ENCODE results near the gene WASHC4. TPM values are rescaled to one million over a fixed set of nuclear protein-coding genes. Genes with fewer than 3 reads are reported as not detected.

The WASHC4 gene
- total and polyA plus RNA-seq, 10 of the 15 experiments (the other 5 are each of a cell fraction or from before 2014, with no cell fraction given): 16.0 to 50.6 (median 34.0) TPM

- POLR2A ChIA-PET: no interaction called here
- WGBS (ENCODE audit: insufficient coverage, insufficient replicate concordance, low lambda C conversion rate, missing lambda C conversion rate): 44% methylated on average over 1 of the region's 1 CpG
Measured at GRCh38 chr12:105099356-105099755, 8.2 kb upstream of the WASHC4 start.

GRCh38 chr12:105100207-105100985, 7.1 kb upstream of the WASHC4 start:
- in situ Hi-C loops (cut with MboI) (no loop called here), intact Hi-C loops (cut with micrococcal nuclease; ENCODE audit: unreplicated experiment) (loop anchor here (10.0 kb wide), 1 partner anchor 636 kb away; no protein-coding TSS in a partner anchor)
- H3K4me3 ChIP-seq: no peak overlapping the region
- no peak overlapping the region for H3K27ac ChIP-seq (ENCODE audit: control insufficient read depth, insufficient read depth)
- DNase-seq (ENCODE audit: low read depth, low spot score) (no peak), FAIRE-seq (no peak), ATAC-seq (peak; percentile 20; the same call in 1 of the 3 replicates)
- ChIA-PET RAD21 (ENCODE audit: unreplicated experiment) (interaction anchor here (0.7 to 0.9 kb wide), 2 partner anchors 468 to 719 kb away, joined by 3 read pairs; no protein-coding TSS in a partner anchor), CTCF (no interaction called here), SMC1A (ENCODE audit: uncharacterized antibody, unreplicated experiment) (interaction anchor here (0.9 to 1.2 kb wide), 2 partner anchors 8 to 21 kb away, joined by 3 to 4 read pairs; no protein-coding TSS in a partner anchor), POLR2A (no interaction called here)
- no peak overlapping the region for H2AFZ ChIP-seq (ENCODE audit: control insufficient read depth, low read depth, low read length)
- no peaks in the 10 kb centered on the region; the same call in 2 of the 3 replicates for H3K9me3 ChIP-seq (replicated peaks; ENCODE audit: control insufficient read depth, insufficient read depth, low read length)
- TF ChIP-seq MTA2 (IDR thresholded peaks at IDR 0.05; ENCODE audit: low read depth) (no peak), NFIC (IDR thresholded peaks at IDR 0.05; ENCODE audit: low read depth, low read length) (no peak), ATF3 (IDR thresholded peaks at IDR 0.05; ENCODE audit: borderline replicate concordance, extremely low read depth, low read depth, low read length) (no peak), CREB1 (IDR thresholded peaks at IDR 0.05; ENCODE audit: low read depth) (no peak), RAD51 (IDR thresholded peaks at IDR 0.05) (no peak), CHD2 (IDR thresholded peaks at IDR 0.05; ENCODE audit: borderline replicate concordance, low read depth, low read length) (no peak), TARDBP (IDR thresholded peaks at IDR 0.05; ENCODE audit: borderline replicate concordance) (no peak), ZNF24 (IDR thresholded peaks at IDR 0.05) (no peak), ZNF207 (IDR thresholded peaks at IDR 0.05; ENCODE audit: borderline replicate concordance) (no peak)
- WGBS (ENCODE audit: insufficient coverage, insufficient replicate concordance, low lambda C conversion rate, missing lambda C conversion rate): 81% methylated on average over 7 of the region's 7 CpGs
- H3K79me2 ChIP-seq (ENCODE audit: control insufficient read depth, insufficient read depth, low read length): no peaks in the 10 kb centered on the region
- H3K36me3 ChIP-seq (ENCODE audit: control insufficient read depth in 2 of 2, insufficient read depth in 2 of 2, low read length in 1 of 2): no peaks in the 10 kb centered on the region
- H3K9ac ChIP-seq (ENCODE audit: control insufficient read depth, insufficient read depth, low read length): no peak overlapping the region
- H3K4me1 ChIP-seq (ENCODE audit: control insufficient read depth, insufficient read depth, low read length): no peaks in the 10 kb centered on the region
- no peaks in the 10 kb centered on the region for H3K27me3 ChIP-seq (replicated peaks in 1 of 2; ENCODE audit: control insufficient read depth in 2 of 2, insufficient read depth in 2 of 2, low read length in 1 of 2)
- BruUV-seq (replicated peaks): no TSS peak
- no peak overlapping the region for H3K4me2 ChIP-seq (ENCODE audit: control insufficient read depth, insufficient read depth)
- H4K20me1 ChIP-seq (ENCODE audit: control insufficient read depth, insufficient read depth): no peaks in the 10 kb centered on the region

More at GRCh38 chr12:105099356-105099755, 8.2 kb upstream of the WASHC4 start:
- FAIRE-seq (no peak), ATAC-seq (no peak), DNase-seq (ENCODE audit: low read depth, low spot score) (no peak)
- H3K9me3 ChIP-seq (replicated peaks; ENCODE audit: control insufficient read depth, insufficient read depth, low read length): no peaks in the 10 kb centered on the region; the same call in 2 of the 3 replicates
- in situ Hi-C loops (cut with MboI): no loop called here
- no peak overlapping the region for H3K4me2 ChIP-seq (ENCODE audit: control insufficient read depth, insufficient read depth)
- SMC1A ChIA-PET (ENCODE audit: uncharacterized antibody, unreplicated experiment): no interaction called here
- H3K9ac ChIP-seq (ENCODE audit: control insufficient read depth, insufficient read depth, low read length): no peak overlapping the region
- no peak overlapping the region for H3K4me3 ChIP-seq
- BruUV-seq (replicated peaks): no TSS peak
- TF ChIP-seq SPI1 (IDR thresholded peaks at IDR 0.05; ENCODE audit: borderline replicate concordance, insufficient read depth, low read depth, low read length) (peak; percentile 23; the same call in 1 of the 2 replicates), ZSCAN29 (IDR thresholded peaks at IDR 0.05) (no peak)
- CTCF ChIA-PET: interaction anchor here (1.3 kb wide), 1 partner anchor 14 kb away, joined by 3 read pairs; no protein-coding TSS in a partner anchor
- no peaks in the 10 kb centered on the region for H3K27me3 ChIP-seq (replicated peaks in 1 of 2; ENCODE audit: control insufficient read depth in 2 of 2, insufficient read depth in 2 of 2, low read length in 1 of 2)
- RAD21 ChIA-PET (ENCODE audit: unreplicated experiment): no interaction called here
- H3K36me3 ChIP-seq (ENCODE audit: control insufficient read depth in 2 of 2, insufficient read depth in 2 of 2, low read length in 1 of 2): no peaks in the 10 kb centered on the region
- no peaks in the 10 kb centered on the region for H3K79me2 ChIP-seq (ENCODE audit: control insufficient read depth, insufficient read depth, low read length)
- H4K20me1 ChIP-seq (ENCODE audit: control insufficient read depth, insufficient read depth): no peaks in the 10 kb centered on the region
- no peaks in the 10 kb centered on the region for H3K4me1 ChIP-seq (ENCODE audit: control insufficient read depth, insufficient read depth, low read length)
- no peak overlapping the region for H3K27ac ChIP-seq (ENCODE audit: control insufficient read depth, insufficient read depth)
- H2AFZ ChIP-seq (ENCODE audit: control insufficient read depth, low read depth, low read length): no peak overlapping the region
- intact Hi-C loops (cut with micrococcal nuclease; ENCODE audit: unreplicated experiment): no loop called here
